ENCODE data around the gene MPPE1. TPM values are rescaled to one million over a fixed set of nuclear protein-coding genes. Genes with fewer than 3 reads are reported as not detected.
"Not testable (repeated sequence)": the region's sequence is repeated elsewhere in the genome, so short reads cannot be mapped to it uniquely, and the experiment has no call there.

The MPPE1 gene
- total RNA-seq, 1 experiment from 2014 or later, result 18.1 TPM

DNA sequence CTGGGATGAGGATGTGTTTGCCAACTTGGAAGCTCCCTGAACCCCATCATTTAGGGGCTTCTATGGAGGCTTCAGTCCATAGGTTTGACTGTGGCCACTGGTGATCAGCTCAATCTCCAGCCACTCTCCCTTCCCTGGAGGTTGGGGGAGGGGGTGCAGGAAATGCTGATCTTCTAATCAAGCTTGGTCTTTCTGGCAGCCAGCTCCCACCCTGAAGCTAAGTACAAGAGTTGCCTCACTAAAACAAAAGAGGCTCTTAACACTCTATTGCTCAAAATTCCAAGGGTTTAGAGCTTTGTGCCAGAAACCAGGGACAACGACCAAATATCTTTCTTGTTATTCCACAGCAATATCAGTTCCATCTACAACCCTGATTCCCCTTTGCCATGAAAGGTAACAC is 19.4 kb upstream of the MPPE1 start:
- DNase-seq (ENCODE audit: low read depth), result no peak

- no peak for DNase-seq (ENCODE audit: low read depth)
These were observed 17.8 kb upstream of the MPPE1 start for GRCh38 chr18:11925800-11926481.

DNA sequence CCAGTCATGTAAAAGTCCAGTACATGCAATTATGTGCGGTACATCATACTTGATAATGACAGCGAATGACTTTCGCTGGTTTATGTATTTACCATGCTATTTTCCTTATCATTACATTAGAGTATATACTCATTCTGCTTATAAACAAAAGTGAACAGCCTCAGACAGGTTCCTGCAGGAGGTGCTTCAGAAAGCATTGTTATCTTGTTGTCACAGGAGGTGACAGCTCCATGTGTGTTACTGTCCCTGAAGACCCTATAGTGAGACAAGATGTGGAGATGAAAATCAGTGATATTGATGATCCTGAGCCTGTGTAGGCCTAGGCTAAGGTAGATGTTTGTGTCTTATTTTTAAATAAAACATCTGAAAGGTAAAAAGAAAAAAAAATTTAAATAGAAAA is 15.3 kb upstream of the MPPE1 start:
- no peak for DNase-seq (ENCODE audit: low read depth)

- DNase-seq (ENCODE audit: low read depth), result not testable (repeated sequence)
These were observed 11.4 kb upstream of the MPPE1 start for GRCh38 chr18:11919522-11919921.

DNA sequence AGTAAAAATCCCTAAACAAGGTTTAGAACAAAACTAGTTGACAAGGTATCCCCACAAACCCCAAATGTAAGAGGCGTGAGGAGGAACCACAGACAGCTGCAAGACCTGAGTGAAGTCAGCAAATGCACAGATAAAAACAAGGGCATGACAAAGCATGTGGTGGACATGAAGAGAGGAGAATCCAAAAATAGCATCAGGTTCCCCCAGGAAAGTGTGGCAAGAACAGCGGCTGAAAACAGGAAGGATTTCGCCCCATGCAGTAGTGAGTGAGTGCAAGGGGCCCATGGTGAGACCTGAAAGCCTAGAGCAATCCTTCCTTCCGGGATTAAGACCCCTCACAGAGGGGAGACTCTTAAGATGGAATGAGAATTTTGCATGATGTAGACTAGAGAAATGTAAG is 8.8 kb upstream of the MPPE1 start:
- DNase-seq (ENCODE audit: low read depth), result not testable (repeated sequence)

- no peak for DNase-seq (ENCODE audit: low read depth)
These were observed 1.5 kb upstream of the MPPE1 start for GRCh38 chr18:11909591-11910026.

- DNase-seq (ENCODE audit: low read depth), result no peak
These were observed 941 bp upstream of the MPPE1 start for GRCh38 chr18:11909061-11909455.

DNA sequence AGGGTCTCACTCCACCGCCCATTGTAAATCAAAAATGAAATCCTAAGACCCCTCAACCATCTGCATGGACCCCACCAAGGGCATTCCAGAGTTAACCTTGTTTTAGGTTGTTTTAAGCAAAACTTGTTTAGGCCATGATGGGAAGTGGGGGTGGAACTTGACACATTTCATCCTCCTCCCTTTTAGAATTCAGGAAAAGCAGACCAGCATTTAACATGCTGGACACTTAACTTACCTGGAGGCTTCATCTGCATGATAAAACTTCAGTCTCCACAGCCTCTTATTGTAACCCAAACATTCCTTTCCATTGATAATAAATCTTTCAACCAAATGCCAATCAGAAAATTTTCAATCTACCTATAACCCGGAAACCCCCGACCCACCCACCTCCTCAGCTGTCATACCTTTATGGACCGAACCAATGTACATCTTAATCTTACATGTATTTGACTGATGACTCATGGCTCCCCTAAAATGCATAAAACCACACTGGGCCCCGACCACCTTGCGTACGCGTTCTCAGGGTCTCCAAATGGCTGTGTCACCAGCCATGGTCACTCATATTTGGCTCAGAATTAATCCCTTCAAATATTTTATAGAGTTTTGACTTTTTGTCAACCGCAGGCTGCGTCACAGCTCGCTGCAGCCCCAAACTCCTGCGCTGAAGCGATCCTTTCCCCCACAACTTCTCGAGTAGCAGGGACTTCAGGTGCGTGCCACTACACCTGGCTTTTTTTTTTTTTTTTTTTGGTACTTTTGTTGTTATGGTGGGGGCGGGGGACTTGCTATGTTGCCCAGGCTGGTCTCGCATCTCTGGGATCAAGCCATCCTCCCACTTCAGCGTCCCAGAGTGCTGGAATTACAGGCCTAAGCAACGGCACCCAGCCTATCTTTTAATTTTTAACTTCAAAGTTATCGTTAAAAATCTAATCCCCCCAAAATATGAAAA is 917 bp downstream of the MPPE1 start:
- DNase-seq (ENCODE audit: low read depth), result no peak

DNA sequence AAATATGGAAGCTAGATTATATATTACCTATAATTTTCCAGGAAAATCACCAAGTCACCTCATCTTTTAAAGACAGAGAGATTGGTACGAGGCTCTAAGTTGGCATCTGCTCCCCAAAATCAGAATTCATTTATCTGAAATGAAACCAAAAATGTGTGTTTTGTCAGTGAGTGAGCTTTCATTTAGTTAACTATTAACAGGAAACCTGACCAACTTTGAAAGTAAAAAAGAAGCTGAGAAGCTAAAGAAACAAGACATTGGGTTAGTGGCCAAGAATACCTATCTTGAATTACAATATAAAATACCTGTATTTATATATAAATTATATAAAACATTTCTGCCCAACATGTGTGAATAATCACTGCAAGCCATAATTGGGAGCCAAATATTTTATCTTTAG is 1.9 kb downstream of the MPPE1 start:
- no peak for DNase-seq (ENCODE audit: low read depth)

DNA sequence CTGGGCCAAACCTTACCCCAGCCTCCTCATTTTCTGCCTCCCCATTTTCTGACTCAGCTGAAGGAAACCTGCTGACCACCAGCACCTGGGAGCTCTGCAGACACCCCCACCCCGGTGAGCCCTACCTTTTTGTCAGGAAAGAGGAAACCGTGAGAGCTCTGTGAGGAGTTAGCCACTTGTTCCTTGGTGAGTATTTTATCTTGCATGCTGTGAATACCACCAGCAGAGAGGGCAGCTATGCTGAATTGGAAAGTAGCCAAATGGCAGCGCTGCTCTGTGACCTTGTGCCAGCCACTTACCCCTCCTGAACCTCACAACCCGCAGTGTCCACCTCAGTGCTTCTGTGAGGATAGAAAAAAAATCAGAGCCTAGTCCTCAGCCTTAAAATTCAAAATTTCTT is 2.5 kb downstream of the MPPE1 start:
- no peak for DNase-seq (ENCODE audit: low read depth)

GRCh38 chr18:11902522-11903292 is 5.4 kb downstream of the MPPE1 start:
- no peak for DNase-seq (ENCODE audit: low read depth)

- DNase-seq (ENCODE audit: low read depth), result no peak
These were observed 6.2 kb downstream of the MPPE1 start for GRCh38 chr18:11901826-11902438.

DNA sequence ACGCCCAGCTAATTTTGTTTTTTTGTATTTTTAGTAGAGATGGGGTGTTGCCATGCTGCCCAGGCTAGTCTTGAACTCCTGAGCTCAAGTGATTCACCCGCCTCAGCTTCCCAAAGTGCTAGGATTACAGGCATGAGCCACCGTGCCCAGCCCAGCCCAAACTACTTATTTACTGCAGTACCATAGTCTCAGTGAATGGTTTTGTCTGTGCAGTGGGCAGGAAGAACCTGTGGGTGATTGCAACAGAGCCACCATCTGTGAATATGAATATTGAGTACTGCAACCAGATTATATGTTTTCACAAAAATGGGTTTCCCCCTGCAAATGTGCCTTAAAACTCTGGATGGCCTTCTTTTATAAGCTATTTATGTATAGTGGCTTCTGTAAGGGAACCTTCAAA is 9.1 kb downstream of the MPPE1 start:
- no peak for DNase-seq (ENCODE audit: low read depth)

DNA sequence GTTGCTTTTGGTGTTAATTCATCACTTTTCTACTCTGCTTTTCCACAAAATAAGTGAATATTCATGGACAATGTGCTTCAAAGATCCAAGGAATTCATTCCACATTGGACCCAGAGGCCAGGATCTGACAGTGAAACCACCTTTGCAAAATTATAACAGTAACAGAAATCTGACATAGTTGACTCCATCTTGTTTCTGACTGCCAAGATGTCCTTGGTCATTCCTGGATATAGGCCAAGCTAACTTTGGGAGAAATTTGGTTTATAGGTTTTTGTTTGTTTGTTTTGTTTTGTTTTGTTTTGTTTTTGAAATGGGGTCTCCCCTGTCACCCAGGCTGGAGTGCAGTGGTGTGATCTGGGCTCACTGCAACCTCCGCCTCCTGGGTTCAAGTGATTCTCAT is 10.3 kb downstream of the MPPE1 start:
- no peak for DNase-seq (ENCODE audit: low read depth)

DNA sequence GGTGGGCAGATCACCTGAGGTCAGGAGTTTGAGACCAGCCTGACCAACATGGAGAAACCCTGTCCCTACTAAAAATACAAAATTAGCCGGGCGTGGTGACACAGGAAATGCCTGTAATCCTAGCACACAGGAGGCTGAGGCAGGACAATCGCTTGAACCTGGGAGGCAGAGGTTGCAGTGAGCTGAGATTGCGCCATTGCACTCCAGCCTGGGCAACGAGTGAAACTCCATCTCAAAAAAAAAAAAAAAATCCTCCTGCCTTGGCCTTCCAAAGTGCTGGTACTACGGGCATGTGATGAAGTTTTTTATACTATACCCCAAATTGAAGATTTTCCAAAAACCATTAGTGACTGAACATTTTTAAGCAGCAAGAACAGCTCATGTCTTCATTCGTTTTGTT is 15.7 kb downstream of the MPPE1 start:
- not testable (repeated sequence) for DNase-seq (ENCODE audit: low read depth)

DNA sequence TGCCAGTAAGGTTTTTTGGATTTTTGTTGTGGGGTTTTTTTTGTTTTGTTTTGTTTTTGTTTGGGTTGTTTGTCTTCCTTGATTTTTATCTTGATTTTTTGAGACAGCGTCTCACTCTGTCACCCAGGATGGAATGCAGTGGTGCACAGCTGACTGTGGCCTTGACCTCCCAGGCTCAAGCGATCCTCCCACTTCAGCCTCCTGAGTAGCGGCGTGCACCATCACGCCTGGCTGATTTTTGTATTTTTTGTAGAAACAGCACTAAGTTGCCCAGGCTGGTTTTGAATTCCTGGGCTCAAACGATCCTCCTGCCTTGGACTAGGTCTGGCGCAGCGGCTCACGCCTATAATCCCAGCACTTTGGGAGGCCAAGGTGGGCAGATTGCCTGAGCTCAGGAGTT is 16.4 kb downstream of the MPPE1 start:
- no peak for DNase-seq (ENCODE audit: low read depth)

- no peak for DNase-seq (ENCODE audit: low read depth)
These were observed 18.8 kb downstream of the MPPE1 start for GRCh38 chr18:11889284-11889683.

DNA sequence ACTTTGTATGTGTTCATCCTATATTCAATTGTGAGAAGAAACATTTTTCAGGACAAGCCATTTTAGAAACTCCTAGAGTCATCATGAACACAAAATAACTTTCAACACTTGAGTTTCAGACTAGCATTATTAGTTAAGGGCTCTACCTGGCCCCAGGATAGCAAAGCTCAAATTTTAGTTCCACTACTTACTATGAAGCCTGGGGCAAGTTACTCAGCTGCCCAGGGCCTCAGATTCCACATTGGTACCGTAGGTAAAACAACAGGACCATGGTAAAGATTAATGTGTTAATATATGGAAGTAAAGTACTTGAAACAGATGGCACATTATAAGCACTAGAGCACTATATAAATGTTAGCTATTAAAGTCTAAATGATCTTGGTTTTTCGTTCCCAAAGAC is 19.4 kb downstream of the MPPE1 start:
- DNase-seq (ENCODE audit: low read depth), result no peak

DNA sequence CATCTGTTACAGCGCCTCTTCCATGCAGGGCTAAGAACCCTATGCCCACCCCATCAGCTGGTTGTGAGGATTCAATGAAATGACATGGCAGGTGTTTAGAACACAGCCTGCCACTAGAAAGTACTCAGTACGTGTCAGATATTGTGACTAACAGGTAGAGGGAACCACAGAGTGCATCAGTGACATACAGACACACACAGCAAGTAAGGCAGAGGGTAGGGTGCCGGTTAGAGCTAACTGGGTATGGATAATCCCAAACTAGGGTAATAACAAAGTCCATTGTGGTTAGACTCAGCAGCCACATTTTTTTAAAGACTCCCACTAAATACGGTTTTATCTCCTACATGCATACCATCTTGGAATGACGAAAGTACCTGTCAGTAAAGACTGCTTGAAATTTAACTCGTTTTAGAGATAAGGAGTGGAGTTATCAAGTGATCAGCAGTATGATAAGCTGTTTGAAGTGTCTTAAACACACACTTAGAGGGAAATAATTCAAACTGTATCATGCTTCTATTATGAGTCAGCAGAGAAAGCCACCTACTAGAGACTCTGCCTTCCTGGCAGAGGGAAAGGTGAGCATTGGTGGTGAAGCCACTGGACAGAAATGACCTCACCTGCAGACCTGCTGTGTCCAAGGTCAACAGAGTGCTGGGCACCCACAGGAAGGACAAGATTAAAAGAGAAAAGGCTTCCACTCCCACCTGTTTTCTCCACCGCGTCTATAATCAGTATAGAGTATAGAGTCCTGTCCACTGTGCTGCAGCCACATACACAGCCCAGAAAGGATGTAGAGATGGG is 20.6 kb downstream of the MPPE1 start:
- DNase-seq (ENCODE audit: low read depth), result no peak

- DNase-seq (ENCODE audit: low read depth), result no peak
These were observed 21.5 kb downstream of the MPPE1 start for GRCh38 chr18:11886577-11887110.

Data from HT1080 (cell line).